PC-3 (cell line): ENCODE data around the gene C15orf39. TPM values are rescaled to one million over a fixed set of nuclear protein-coding genes. Genes with fewer than 3 reads are reported as not detected.

Experiments used
- ATAC-seq: fragments of 200-7000 bp; cut with Tn5 transposase; 2 replicates; pipeline ENCODE4 v1.9.1; 2020; ENCODE audit warnings: mild to moderate bottlenecking, moderate library complexity
- BruUV-seq: library from RNA; stranded (reverse); fragments of 400-500 nt; replicated peaks from 2 replicates; lab custom pipeline; 2021; lab: Mats Ljungman, UMichigan
- CTCF ChIA-PET: fragments of 300-600 bp; sonication (Branson Sonifier 250); formaldehyde crosslinking; loops from one replicate; lab custom pipeline; 2022; ENCODE audit warnings: antibody characterized with exemption; lab: Charles Lee
- POLR2A ChIA-PET: fragments of 300-600 bp; sonication (Branson Sonifier 250); formaldehyde crosslinking; loops from one replicate; lab custom pipeline; 2022; ENCODE audit warnings: antibody characterized with exemption; ENCODE audit not compliant: unreplicated experiment; lab: Charles Lee
- DNase-seq: peaks from one replicate; pipeline ENCODE4 v3.0.0-alpha.2; 2015
- H2AFZ ChIP-seq: fragments of 300-600 bp; sonication (generic); 2 replicates; pipeline ENCODE4 v1.6.0; 2016; ENCODE audit warnings: antibody characterized with exemption, low read length
- H3F3A ChIP-seq: fragments of 300-600 bp; sonication (generic); one replicate; pipeline ENCODE4 v1.6.0; 2017; ENCODE audit warnings: antibody characterized with exemption, low read length, control low read depth, mild to moderate bottlenecking; ENCODE audit not compliant: unreplicated experiment
- H3K27ac ChIP-seq: fragments of 300-600 bp; sonication (generic); 2 replicates; pipeline ENCODE4 v1.5.1; 2016; ENCODE audit warnings: mild to moderate bottlenecking, low read length
- H3K27me3 ChIP-seq: fragments of 300-600 bp; sonication (generic); 2 replicates; pipeline ENCODE4 v1.6.1; 2016; ENCODE audit warnings: low read length, mixed read lengths
- H3K36me3 ChIP-seq: fragments of 300-600 bp; sonication (generic); 2 replicates; pipeline ENCODE4 v1.6.1; 2016; ENCODE audit warnings: low read depth, mixed run types, low read length, mixed read lengths
- H3K4me1 ChIP-seq: fragments of 300-600 bp; sonication (generic); 2 replicates; pipeline ENCODE4 v1.5.1; 2016; ENCODE audit warnings: low read length; ENCODE audit not compliant: insufficient read depth
- H3K4me2 ChIP-seq: fragments of 300-600 bp; sonication (generic); 2 replicates; pipeline ENCODE4 v1.6.0; 2016; ENCODE audit warnings: low read length
- H3K4me3 ChIP-seq: fragments of 300-600 bp; sonication (generic); 2 replicates; pipeline ENCODE4 v1.5.1; 2016; ENCODE audit warnings: mild to moderate bottlenecking, low read length, mixed read lengths
- H3K79me2 ChIP-seq: fragments of 300-600 bp; sonication (generic); 2 replicates; pipeline ENCODE4 v1.6.1; 2017; ENCODE audit warnings: low read length, mixed read lengths
- H3K9ac ChIP-seq: fragments of 300-600 bp; sonication (generic); 2 replicates; pipeline ENCODE4 v1.6.0; 2016; ENCODE audit warnings: mild to moderate bottlenecking, low read length
- H3K9me2 ChIP-seq: fragments of 300-600 bp; sonication (generic); replicated peaks from 2 replicates; pipeline ENCODE4 v1.6.1; 2016; ENCODE audit warnings: mixed run types, low read length, mixed read lengths
- H3K9me3 ChIP-seq: fragments of 300-600 bp; sonication (generic); 2 replicates; pipeline ENCODE4 v1.6.1; 2016; ENCODE audit warnings: low read length, mixed read lengths
- H4K20me1 ChIP-seq: fragments of 300-600 bp; sonication (generic); 2 replicates; pipeline ENCODE4 v1.6.1; 2016; ENCODE audit warnings: low read length, mixed read lengths
- EZH2 ChIP-seq: fragments of 300-600 bp; sonication (generic); IDR thresholded peaks from one replicate; pipeline ENCODE4 v1.6.1; 2017; ENCODE audit warnings: antibody characterized with exemption, mild to moderate bottlenecking, low read length; ENCODE audit not compliant: unreplicated experiment
- EZH2phosphoT487 ChIP-seq: fragments of 300-600 bp; sonication (generic); IDR thresholded peaks from 2 replicates; pipeline ENCODE4 v1.6.1; 2018; ENCODE audit warnings: mild to moderate bottlenecking, antibody characterized with exemption, low read length, borderline replicate concordance
- intact Hi-C: fragments of 100-400 bp; cut with micrococcal nuclease; formaldehyde crosslinking; loops from 2 replicates; pipeline ENCODE4 v1.9.0; 2023
- total RNA-seq: library from RNA; depleted of rRNA; stranded (reverse); fragments of >200 nt; gene quantifications from 2 replicates; pipeline ENCODE4 v1.2.3, GENCODE V29; 2014
- TF ChIP-seq, protein P1 (sequence below): fragments of 300-600 bp; sonication (generic); conservative IDR thresholded peaks from 2 replicates; pipeline ENCODE4 v1.5.1; 2017; ENCODE audit warnings: antibody characterized with exemption, low read depth, mild to moderate bottlenecking, low read length

C15orf39 gene
- total RNA-seq, 1 experiment from 2014 or later = 23.8 TPM

DNA sequence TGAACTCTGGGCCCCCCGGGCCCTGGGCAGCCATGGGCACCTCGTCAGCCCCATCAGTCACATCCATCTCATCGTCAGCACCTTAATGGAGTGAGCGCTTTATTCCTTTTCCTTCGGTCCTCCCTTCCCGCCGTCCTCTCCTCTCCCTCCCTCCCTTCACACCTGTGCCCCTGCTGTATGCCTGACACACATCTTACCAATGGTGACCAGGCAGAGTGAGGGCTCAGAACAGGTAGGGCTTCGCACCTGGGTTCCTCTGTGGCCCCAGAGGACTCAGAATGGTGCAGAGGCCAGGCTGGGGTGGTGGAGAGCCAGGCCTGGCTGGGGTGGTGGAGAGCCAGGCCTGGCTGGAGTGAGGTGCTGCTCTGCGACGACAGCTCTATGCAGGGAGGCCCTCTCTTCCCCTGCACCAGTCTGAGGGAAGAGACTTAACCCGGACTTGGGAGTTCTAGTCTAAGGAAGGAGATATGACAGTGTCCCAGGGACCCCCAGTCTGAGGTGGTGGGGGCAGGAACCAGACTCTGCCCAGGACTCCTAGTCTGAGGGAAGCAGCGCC is 11.6 kb downstream of the C15orf39 start:
- H3K36me3 ChIP-seq = peaks cover 43% of the 10 kb centered on the region
- intact Hi-C loops = no loop called here
- no TSS peak for BruUV-seq
- no peaks in the 10 kb centered on the region for H3K9me2 ChIP-seq
- no peak overlapping the region for H3K9ac ChIP-seq
- no peak overlapping the region for H3K4me3 ChIP-seq
- no peaks in the 10 kb centered on the region for H3K9me3 ChIP-seq
- no peak for DNase-seq
- H2AFZ ChIP-seq = no peak overlapping the region
- ChIA-PET CTCF (no interaction called here), POLR2A (no interaction called here)
- H3K4me1 ChIP-seq = no peaks in the 10 kb centered on the region
- H3K4me2 ChIP-seq = no peak overlapping the region
- TF ChIP-seq EZH2 (no peak), EZH2phosphoT487 (no peak)
- TF ChIP-seq, protein P1, sequence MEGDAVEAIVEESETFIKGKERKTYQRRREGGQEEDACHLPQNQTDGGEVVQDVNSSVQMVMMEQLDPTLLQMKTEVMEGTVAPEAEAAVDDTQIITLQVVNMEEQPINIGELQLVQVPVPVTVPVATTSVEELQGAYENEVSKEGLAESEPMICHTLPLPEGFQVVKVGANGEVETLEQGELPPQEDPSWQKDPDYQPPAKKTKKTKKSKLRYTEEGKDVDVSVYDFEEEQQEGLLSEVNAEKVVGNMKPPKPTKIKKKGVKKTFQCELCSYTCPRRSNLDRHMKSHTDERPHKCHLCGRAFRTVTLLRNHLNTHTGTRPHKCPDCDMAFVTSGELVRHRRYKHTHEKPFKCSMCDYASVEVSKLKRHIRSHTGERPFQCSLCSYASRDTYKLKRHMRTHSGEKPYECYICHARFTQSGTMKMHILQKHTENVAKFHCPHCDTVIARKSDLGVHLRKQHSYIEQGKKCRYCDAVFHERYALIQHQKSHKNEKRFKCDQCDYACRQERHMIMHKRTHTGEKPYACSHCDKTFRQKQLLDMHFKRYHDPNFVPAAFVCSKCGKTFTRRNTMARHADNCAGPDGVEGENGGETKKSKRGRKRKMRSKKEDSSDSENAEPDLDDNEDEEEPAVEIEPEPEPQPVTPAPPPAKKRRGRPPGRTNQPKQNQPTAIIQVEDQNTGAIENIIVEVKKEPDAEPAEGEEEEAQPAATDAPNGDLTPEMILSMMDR = no peak
- H3F3A ChIP-seq = no peaks in the 10 kb centered on the region
- no peak overlapping the region for H3K27ac ChIP-seq
- H4K20me1 ChIP-seq = peaks cover 56% of the 10 kb centered on the region
- peaks cover 34% of the 10 kb centered on the region for H3K79me2 ChIP-seq
- ATAC-seq = no peak
- no peaks in the 10 kb centered on the region for H3K27me3 ChIP-seq

DNA sequence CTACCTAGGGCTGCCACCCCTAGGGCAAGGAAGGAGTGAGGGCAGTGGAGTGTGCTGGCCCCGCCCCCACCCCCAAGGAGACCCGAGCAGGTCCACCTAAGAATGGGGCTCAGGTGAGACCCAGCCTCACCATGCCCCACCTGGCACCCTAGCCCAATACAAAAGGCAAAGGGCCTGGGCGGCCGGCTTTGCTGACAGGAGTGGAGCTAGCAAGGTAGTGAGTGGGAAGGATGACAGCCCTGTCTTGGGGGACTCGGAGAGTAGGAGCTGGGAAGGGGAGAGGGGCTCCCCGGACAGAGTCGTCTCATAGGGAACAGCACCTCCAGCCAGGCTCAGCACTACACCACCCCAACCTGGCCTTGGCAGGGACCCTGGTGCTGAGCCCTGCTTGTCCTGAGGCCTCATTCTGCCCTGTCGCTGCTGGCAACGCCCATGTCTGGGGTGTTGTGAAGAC is 12.1 kb downstream of the C15orf39 start:
- POLR2A ChIA-PET = interaction anchor here (0.6 kb wide), 1 partner anchor 81 kb away, joined by 5 read pairs; no protein-coding TSS in a partner anchor
- BruUV-seq = no TSS peak
- CTCF ChIA-PET = no interaction called here

DNA sequence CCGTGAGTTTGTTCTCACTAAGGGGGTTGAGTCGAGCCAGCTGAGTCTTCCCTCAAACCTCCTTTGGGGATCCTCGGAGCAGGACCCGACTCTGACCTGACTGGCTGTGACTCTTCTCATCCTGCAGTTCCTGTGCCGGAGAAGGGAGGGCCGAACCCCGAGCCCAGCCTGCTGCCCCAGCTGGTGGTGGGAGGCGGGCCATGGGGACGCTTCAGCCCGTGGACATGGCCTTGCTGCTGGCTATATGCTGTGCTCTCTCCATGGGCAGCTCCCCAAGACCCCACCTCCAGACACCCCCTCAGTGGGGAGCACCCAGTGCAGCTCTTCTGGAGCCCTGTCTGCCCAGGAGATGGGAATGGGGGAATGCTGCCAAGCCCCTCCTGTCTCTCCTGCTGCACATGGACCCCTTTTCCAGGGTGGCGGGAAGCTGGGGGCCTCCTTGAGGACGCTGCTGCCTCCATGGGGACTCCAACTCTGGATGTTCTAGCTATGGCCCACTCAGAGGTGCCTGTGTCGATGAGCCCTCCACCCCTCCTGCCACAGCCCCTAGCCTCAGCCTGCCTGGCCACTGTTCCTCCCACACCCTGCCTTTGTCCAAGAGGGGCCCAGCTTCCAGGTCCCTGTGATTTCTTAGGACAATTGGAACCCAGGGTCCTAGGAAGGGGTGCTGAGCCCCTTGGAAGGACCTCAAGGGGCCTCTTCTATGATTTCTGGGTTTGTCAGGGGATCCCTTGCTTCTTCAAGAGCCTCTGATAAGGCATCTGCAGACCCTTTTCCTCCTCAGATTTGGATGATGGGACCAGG is 12.8 kb downstream of the C15orf39 start:
- ChIA-PET CTCF (no interaction called here), POLR2A (interaction anchor here (0.6 kb wide), 1 partner anchor 82 kb away, joined by 5 read pairs; no protein-coding TSS in a partner anchor)
- H3K27ac ChIP-seq = no peak overlapping the region
- H3K36me3 ChIP-seq = peaks cover 31% of the 10 kb centered on the region; the same call in 1 of the 2 replicates
- no peaks in the 10 kb centered on the region for H3K4me1 ChIP-seq
- ATAC-seq (no peak), DNase-seq (no peak)
- no peak overlapping the region for H3K4me2 ChIP-seq
- no peak overlapping the region for H3K4me3 ChIP-seq
- no peaks in the 10 kb centered on the region for H3K27me3 ChIP-seq
- no peaks in the 10 kb centered on the region for H3K9me3 ChIP-seq
- TF ChIP-seq, protein P1 = no peak
- TF ChIP-seq EZH2 (no peak), EZH2phosphoT487 (no peak)
- peaks cover 43% of the 10 kb centered on the region for H4K20me1 ChIP-seq
- no peaks in the 10 kb centered on the region for H3F3A ChIP-seq
- peaks cover 22% of the 10 kb centered on the region for H3K79me2 ChIP-seq
- no TSS peak for BruUV-seq
- intact Hi-C loops = no loop called here
- no peaks in the 10 kb centered on the region for H3K9me2 ChIP-seq
- no peak overlapping the region for H2AFZ ChIP-seq
- no peak overlapping the region for H3K9ac ChIP-seq

More for the DNA sequence above, 12.1 kb downstream of the C15orf39 start:
- Histone ChIP-seq H3K4me2 (no peak overlapping the region), H3K27ac (no peak overlapping the region), H3K79me2 (peaks cover 29% of the 10 kb centered on the region), H3K4me1 (no peaks in the 10 kb centered on the region), H3K9me3 (no peaks in the 10 kb centered on the region), H3K27me3 (no peaks in the 10 kb centered on the region), H3F3A (no peaks in the 10 kb centered on the region), H2AFZ (no peak overlapping the region), H3K4me3 (no peak overlapping the region), H3K36me3 (peaks cover 38% of the 10 kb centered on the region), H3K9me2 (no peaks in the 10 kb centered on the region), H3K9ac (no peak overlapping the region), H4K20me1 (peaks cover 50% of the 10 kb centered on the region)
- ATAC-seq = no peak
- intact Hi-C loops = no loop called here
- DNase-seq = no peak
- TF ChIP-seq EZH2 = no peak
